ENCODE measurements around the gene GUCA2B. TPM values are rescaled to one million over a fixed set of nuclear protein-coding genes. Genes with fewer than 3 reads are reported as not detected.

Gene GUCA2B
- polyA plus RNA-seq (2013, experiment 1 of 2), result not detected
- not detected for polyA plus RNA-seq (2013, experiment 2 of 2)

- Histone ChIP-seq H3K9me3 (ENCODE audit: control insufficient read depth, low read length) (no peaks in the 10 kb centered on the region), H3K36me3 (ENCODE audit: control insufficient read depth, insufficient read depth, low read length) (no peaks in the 10 kb centered on the region), H3K27ac (ENCODE audit: low read depth, low read length, severe bottlenecking) (no peak within 1 kb of the TSS), H3K4me1 (ENCODE audit: control insufficient read depth, insufficient read depth, low read length, poor library complexity, severe bottlenecking) (no peaks in the 10 kb centered on the region), H3K4me3 (ENCODE audit: extremely low read depth, insufficient read depth, low read length, poor library complexity, severe bottlenecking) (no peak within 1 kb of the TSS)
- 91 to 97% methylated on average over 5 to 6 of the region's 12 CpGs for WGBS, 2 experiments (ENCODE audit: insufficient coverage in 2 of 2)
Observed at GRCh38 chr1:42152907-42153600, at the start of gene GUCA2B. GUCA2B (plus strand) TSS chr1:42153410; CDS start chr1:42153451, 41 bp downstream.

GRCh38 chr1:42105025-42105424, 48.2 kb upstream of the GUCA2B start:
- Histone ChIP-seq H3K9me3 (ENCODE audit: control insufficient read depth, low read length) (no peaks in the 10 kb centered on the region), H3K4me3 (ENCODE audit: extremely low read depth, insufficient read depth, low read length, poor library complexity, severe bottlenecking) (no peak overlapping the region), H3K4me1 (ENCODE audit: control insufficient read depth, insufficient read depth, low read length, poor library complexity, severe bottlenecking) (no peaks in the 10 kb centered on the region), H3K36me3 (ENCODE audit: control insufficient read depth, insufficient read depth, low read length) (no peaks in the 10 kb centered on the region), H3K27ac (ENCODE audit: low read depth, low read length, severe bottlenecking) (no peak overlapping the region)
- 67 to 100% methylated on average over 1 of the region's 1 CpG for WGBS, 2 experiments (ENCODE audit: insufficient coverage in 2 of 2)

- H3K4me3 ChIP-seq (ENCODE audit: extremely low read depth, insufficient read depth, low read length, poor library complexity, severe bottlenecking), result no peak overlapping the region
- 80 to 82% methylated on average over 1 to 2 of the region's 7 CpGs for WGBS, 2 experiments (ENCODE audit: insufficient coverage in 2 of 2)
- no peaks in the 10 kb centered on the region for H3K9me3 ChIP-seq (ENCODE audit: control insufficient read depth, low read length)
- no peaks in the 10 kb centered on the region for H3K4me1 ChIP-seq (ENCODE audit: control insufficient read depth, insufficient read depth, low read length, poor library complexity, severe bottlenecking)
- no peaks in the 10 kb centered on the region for H3K36me3 ChIP-seq (ENCODE audit: control insufficient read depth, insufficient read depth, low read length)
- no peak overlapping the region for H3K27ac ChIP-seq (ENCODE audit: low read depth, low read length, severe bottlenecking)
Observed at GRCh38 chr1:42108309-42108708, 44.9 kb upstream of the GUCA2B start.

DNA sequence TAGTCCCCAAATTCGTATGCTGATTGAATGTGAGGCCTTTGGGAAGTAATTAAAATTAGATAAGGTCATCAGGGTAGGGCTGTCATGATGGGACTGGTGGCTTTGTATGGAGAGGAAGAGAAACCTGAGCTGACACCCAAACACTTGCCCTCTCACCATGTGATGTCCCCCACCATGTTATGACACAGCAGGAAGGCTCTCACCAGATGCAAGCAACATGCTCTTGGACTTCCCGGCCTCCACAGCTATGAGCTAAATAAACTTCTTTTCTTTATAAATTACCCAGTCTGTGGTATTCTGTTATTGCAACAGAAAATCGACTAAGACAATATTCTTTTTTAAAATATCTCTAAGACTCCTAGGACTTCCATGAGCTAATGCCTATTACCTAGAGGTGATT, 43.6 kb upstream of the GUCA2B start:
- Histone ChIP-seq H3K4me3 (ENCODE audit: extremely low read depth, insufficient read depth, low read length, poor library complexity, severe bottlenecking) (no peak overlapping the region), H3K27ac (ENCODE audit: low read depth, low read length, severe bottlenecking) (no peak overlapping the region), H3K9me3 (ENCODE audit: control insufficient read depth, low read length) (no peaks in the 10 kb centered on the region), H3K4me1 (ENCODE audit: control insufficient read depth, insufficient read depth, low read length, poor library complexity, severe bottlenecking) (no peaks in the 10 kb centered on the region), H3K36me3 (ENCODE audit: control insufficient read depth, insufficient read depth, low read length) (no peaks in the 10 kb centered on the region)
- WGBS, 2 experiments (ENCODE audit: insufficient coverage in 2 of 2), result 90 to 100% methylated on average over 1 to 2 of the region's 3 CpGs

- WGBS, 2 experiments (ENCODE audit: insufficient coverage in 2 of 2), result 90 to 96% methylated on average over 3 to 4 of the region's 5 CpGs
- Histone ChIP-seq H3K36me3 (ENCODE audit: control insufficient read depth, insufficient read depth, low read length) (no peaks in the 10 kb centered on the region), H3K4me1 (ENCODE audit: control insufficient read depth, insufficient read depth, low read length, poor library complexity, severe bottlenecking) (no peaks in the 10 kb centered on the region), H3K4me3 (ENCODE audit: extremely low read depth, insufficient read depth, low read length, poor library complexity, severe bottlenecking) (no peak overlapping the region), H3K27ac (ENCODE audit: low read depth, low read length, severe bottlenecking) (no peak overlapping the region), H3K9me3 (ENCODE audit: control insufficient read depth, low read length) (no peaks in the 10 kb centered on the region)
Observed at GRCh38 chr1:42114229-42114628, 39.0 kb upstream of the GUCA2B start.

GRCh38 chr1:42117214-42117613, 36.0 kb upstream of the GUCA2B start:
- no peaks in the 10 kb centered on the region for H3K4me1 ChIP-seq (ENCODE audit: control insufficient read depth, insufficient read depth, low read length, poor library complexity, severe bottlenecking)
- 85 to 91% methylated on average over 5 of the region's 5 CpGs for WGBS, 2 experiments (ENCODE audit: insufficient coverage in 2 of 2)
- H3K4me3 ChIP-seq (ENCODE audit: extremely low read depth, insufficient read depth, low read length, poor library complexity, severe bottlenecking), result no peak overlapping the region

DNA sequence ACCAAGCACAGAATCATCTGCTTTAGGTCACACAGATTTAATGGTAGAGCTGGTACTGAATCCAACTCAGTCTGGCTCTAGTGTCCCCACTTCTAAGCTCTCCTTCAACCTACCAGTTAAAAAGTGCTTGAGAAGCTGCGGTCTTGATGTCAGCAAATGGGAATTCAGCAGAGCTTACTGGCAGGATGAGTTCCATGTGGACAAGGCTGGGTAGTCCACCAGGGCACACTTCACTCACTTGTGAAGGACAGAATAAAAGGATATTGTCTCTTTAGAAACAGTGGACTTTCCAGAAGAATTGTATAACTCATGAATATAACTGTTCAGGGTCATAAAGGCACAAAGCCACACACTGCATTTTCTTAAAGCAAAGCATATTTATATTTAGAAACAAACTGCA, 35.1 kb upstream of the GUCA2B start:
- no peak overlapping the region for H3K27ac ChIP-seq (ENCODE audit: low read depth, low read length, severe bottlenecking)
- H3K4me1 ChIP-seq (ENCODE audit: control insufficient read depth, insufficient read depth, low read length, poor library complexity, severe bottlenecking), result no peaks in the 10 kb centered on the region
- no peaks in the 10 kb centered on the region for H3K9me3 ChIP-seq (ENCODE audit: control insufficient read depth, low read length)
- WGBS, 2 experiments (ENCODE audit: insufficient coverage in 2 of 2), result no CpG with 5 or more reads among the region's 1 CpG
- H3K36me3 ChIP-seq (ENCODE audit: control insufficient read depth, insufficient read depth, low read length), result no peaks in the 10 kb centered on the region
- no peak overlapping the region for H3K4me3 ChIP-seq (ENCODE audit: extremely low read depth, insufficient read depth, low read length, poor library complexity, severe bottlenecking)

More at GRCh38 chr1:42117214-42117613, 36.0 kb upstream of the GUCA2B start:
- Histone ChIP-seq H3K27ac (ENCODE audit: low read depth, low read length, severe bottlenecking) (no peak overlapping the region), H3K9me3 (ENCODE audit: control insufficient read depth, low read length) (no peaks in the 10 kb centered on the region), H3K36me3 (ENCODE audit: control insufficient read depth, insufficient read depth, low read length) (no peaks in the 10 kb centered on the region)

- Histone ChIP-seq H3K4me1 (ENCODE audit: control insufficient read depth, insufficient read depth, low read length, poor library complexity, severe bottlenecking) (no peaks in the 10 kb centered on the region), H3K9me3 (ENCODE audit: control insufficient read depth, low read length) (no peaks in the 10 kb centered on the region), H3K4me3 (ENCODE audit: extremely low read depth, insufficient read depth, low read length, poor library complexity, severe bottlenecking) (no peak overlapping the region), H3K27ac (ENCODE audit: low read depth, low read length, severe bottlenecking) (no peak overlapping the region), H3K36me3 (ENCODE audit: control insufficient read depth, insufficient read depth, low read length) (no peaks in the 10 kb centered on the region)
- WGBS, 2 experiments (ENCODE audit: insufficient coverage in 2 of 2), result 95% methylated on average over 3 of the region's 3 CpGs; no CpG with 5 or more reads in 1 of the 2 experiments
Observed at GRCh38 chr1:42122408-42122807, 30.8 kb upstream of the GUCA2B start.

DNA sequence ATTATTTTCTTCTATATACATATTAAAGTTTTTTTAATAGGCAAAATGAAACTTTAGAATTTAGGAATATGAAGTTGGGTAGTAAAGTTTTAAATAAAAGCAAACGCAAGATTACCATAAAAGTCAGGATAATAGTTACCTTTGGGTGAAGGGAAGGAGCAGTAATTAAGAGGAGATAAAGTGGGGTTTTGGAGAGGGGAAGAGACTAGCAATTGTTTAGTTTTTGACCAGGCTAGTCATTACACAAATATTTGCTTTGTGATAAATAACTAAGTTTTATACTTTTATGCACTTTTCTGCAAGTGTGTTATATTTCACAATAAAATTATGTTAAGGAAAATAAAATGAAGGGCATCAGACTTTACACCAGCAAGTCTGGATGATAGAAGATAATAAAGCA, 27.7 kb upstream of the GUCA2B start:
- WGBS, 2 experiments (ENCODE audit: insufficient coverage in 2 of 2), result 100% methylated on average over 1 of the region's 1 CpG
- no peaks in the 10 kb centered on the region for H3K9me3 ChIP-seq (ENCODE audit: control insufficient read depth, low read length)
- no peak overlapping the region for H3K4me3 ChIP-seq (ENCODE audit: extremely low read depth, insufficient read depth, low read length, poor library complexity, severe bottlenecking)
- no peak overlapping the region for H3K27ac ChIP-seq (ENCODE audit: low read depth, low read length, severe bottlenecking)
- H3K4me1 ChIP-seq (ENCODE audit: control insufficient read depth, insufficient read depth, low read length, poor library complexity, severe bottlenecking), result no peaks in the 10 kb centered on the region
- no peaks in the 10 kb centered on the region for H3K36me3 ChIP-seq (ENCODE audit: control insufficient read depth, insufficient read depth, low read length)

- Histone ChIP-seq H3K36me3 (ENCODE audit: control insufficient read depth, insufficient read depth, low read length) (no peaks in the 10 kb centered on the region), H3K27ac (ENCODE audit: low read depth, low read length, severe bottlenecking) (no peak overlapping the region), H3K4me3 (ENCODE audit: extremely low read depth, insufficient read depth, low read length, poor library complexity, severe bottlenecking) (no peak overlapping the region), H3K9me3 (ENCODE audit: control insufficient read depth, low read length) (no peaks in the 10 kb centered on the region), H3K4me1 (ENCODE audit: control insufficient read depth, insufficient read depth, low read length, poor library complexity, severe bottlenecking) (no peaks in the 10 kb centered on the region)
- 91 to 97% methylated on average over 5 to 6 of the region's 6 CpGs for WGBS, 2 experiments (ENCODE audit: insufficient coverage in 2 of 2)
Observed at GRCh38 chr1:42127767-42128166, 25.4 kb upstream of the GUCA2B start.

DNA sequence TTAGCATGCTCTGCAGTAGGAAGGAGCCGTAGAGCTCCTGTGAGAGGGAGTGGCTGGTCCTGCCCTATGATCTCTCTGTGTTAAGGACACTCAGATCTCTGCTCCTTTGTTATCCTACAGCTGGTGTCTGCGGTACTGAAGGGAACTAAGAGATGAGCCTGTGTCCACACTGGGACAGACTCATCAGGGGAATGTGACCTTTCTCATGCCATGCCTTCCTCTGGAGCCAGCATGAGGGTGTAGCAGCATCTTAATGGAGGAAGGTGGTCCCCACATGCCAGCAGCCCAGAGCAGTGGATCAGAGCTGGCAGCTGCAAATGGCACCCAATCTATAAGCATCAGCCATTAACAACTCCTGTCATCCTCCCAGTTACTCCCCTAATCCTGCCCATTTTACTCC, 24.7 kb upstream of the GUCA2B start:
- Histone ChIP-seq H3K27ac (ENCODE audit: low read depth, low read length, severe bottlenecking) (no peak overlapping the region), H3K4me3 (ENCODE audit: extremely low read depth, insufficient read depth, low read length, poor library complexity, severe bottlenecking) (no peak overlapping the region), H3K4me1 (ENCODE audit: control insufficient read depth, insufficient read depth, low read length, poor library complexity, severe bottlenecking) (no peaks in the 10 kb centered on the region), H3K36me3 (ENCODE audit: control insufficient read depth, insufficient read depth, low read length) (no peaks in the 10 kb centered on the region), H3K9me3 (ENCODE audit: control insufficient read depth, low read length) (no peaks in the 10 kb centered on the region)
- 67 to 79% methylated on average over 1 to 2 of the region's 2 CpGs for WGBS, 2 experiments (ENCODE audit: insufficient coverage in 2 of 2)
